ENCODE measurements around the gene MAP2K2.

Gene MAP2K2

DNA sequence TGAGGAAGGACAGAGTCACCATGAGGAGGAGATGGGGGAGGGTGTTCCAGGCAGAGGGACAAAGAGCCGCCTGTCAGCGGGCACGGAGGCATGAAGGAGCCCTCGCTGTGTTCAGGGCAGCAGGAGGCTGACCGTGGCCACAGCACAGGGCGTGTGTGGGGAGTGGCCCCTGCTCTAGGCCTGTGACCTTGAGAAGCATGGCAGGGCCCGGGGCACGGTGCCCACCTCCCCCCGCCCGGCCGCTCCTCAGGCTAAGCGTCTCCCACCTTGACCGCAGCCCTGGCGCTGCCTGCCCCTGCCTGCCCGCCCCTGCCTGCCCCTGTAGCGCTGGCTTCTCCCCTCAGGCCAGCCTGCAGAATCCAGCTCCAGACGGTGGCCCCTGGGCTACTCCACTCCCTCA lies 11.6 kb downstream of the MAP2K2 start:
- H3K36me3 ChIP-seq (ENCODE audit: control insufficient read depth, insufficient read depth, low read length, severe bottlenecking): peaks cover 94% of the 10 kb centered on the region
- no peak overlapping the region for H3K9ac ChIP-seq (ENCODE audit: low read length)
- H3K27me3 ChIP-seq (replicated peaks; ENCODE audit: control insufficient read depth, insufficient read depth, low read length): no peaks in the 10 kb centered on the region
- no peak overlapping the region for H3K4me3 ChIP-seq (ENCODE audit: low read length)
- no peak for DNase-seq (ENCODE audit: low read depth)
- no peaks in the 10 kb centered on the region for H3K4me1 ChIP-seq (ENCODE audit: control insufficient read depth, insufficient read depth, low read length)
- no peaks in the 10 kb centered on the region for H3K9me3 ChIP-seq (ENCODE audit: control insufficient read depth, low read length)

GRCh38 chr19:4109626-4109945 lies 14.3 kb downstream of the MAP2K2 start:
- Histone ChIP-seq H3K36me3 (ENCODE audit: control insufficient read depth, insufficient read depth, low read length, severe bottlenecking) (peaks cover 90% of the 10 kb centered on the region), H3K4me1 (ENCODE audit: control insufficient read depth, insufficient read depth, low read length) (peaks cover 3% of the 10 kb centered on the region), H3K9ac (ENCODE audit: low read length) (no peak overlapping the region), H3K9me3 (ENCODE audit: control insufficient read depth, low read length) (no peaks in the 10 kb centered on the region), H3K4me3 (ENCODE audit: low read length) (no peak overlapping the region), H3K27me3 (replicated peaks; ENCODE audit: control insufficient read depth, insufficient read depth, low read length) (no peaks in the 10 kb centered on the region)
- no peak for DNase-seq (ENCODE audit: low read depth)

GRCh38 chr19:4108767-4109625 lies 14.9 kb downstream of the MAP2K2 start:
- no peak for DNase-seq (ENCODE audit: low read depth)
- no peaks in the 10 kb centered on the region for H3K9me3 ChIP-seq (ENCODE audit: control insufficient read depth, low read length)
- no peaks in the 10 kb centered on the region for H3K27me3 ChIP-seq (replicated peaks; ENCODE audit: control insufficient read depth, insufficient read depth, low read length)
- H3K4me3 ChIP-seq (ENCODE audit: low read length): no peak overlapping the region
- peaks cover 4% of the 10 kb centered on the region for H3K4me1 ChIP-seq (ENCODE audit: control insufficient read depth, insufficient read depth, low read length)
- H3K9ac ChIP-seq (ENCODE audit: low read length): no peak overlapping the region
- H3K36me3 ChIP-seq (ENCODE audit: control insufficient read depth, insufficient read depth, low read length, severe bottlenecking): peaks cover 90% of the 10 kb centered on the region

GRCh38 chr19:4103080-4103433 lies 20.9 kb downstream of the MAP2K2 start:
- Histone ChIP-seq H3K36me3 (ENCODE audit: control insufficient read depth, insufficient read depth, low read length, severe bottlenecking) (peaks cover 76% of the 10 kb centered on the region), H3K27me3 (replicated peaks; ENCODE audit: control insufficient read depth, insufficient read depth, low read length) (no peaks in the 10 kb centered on the region), H3K4me1 (ENCODE audit: control insufficient read depth, insufficient read depth, low read length) (peaks cover 7% of the 10 kb centered on the region), H3K9ac (ENCODE audit: low read length) (no peak overlapping the region), H3K4me3 (ENCODE audit: low read length) (no peak overlapping the region), H3K9me3 (ENCODE audit: control insufficient read depth, low read length) (no peaks in the 10 kb centered on the region)
- peak; percentile 45 for DNase-seq (ENCODE audit: low read depth)

- Histone ChIP-seq H3K9ac (ENCODE audit: low read length) (no peak overlapping the region), H3K4me3 (ENCODE audit: low read length) (no peak overlapping the region), H3K36me3 (ENCODE audit: control insufficient read depth, insufficient read depth, low read length, severe bottlenecking) (peaks cover 71% of the 10 kb centered on the region), H3K27me3 (replicated peaks; ENCODE audit: control insufficient read depth, insufficient read depth, low read length) (no peaks in the 10 kb centered on the region), H3K4me1 (ENCODE audit: control insufficient read depth, insufficient read depth, low read length) (peaks cover 13% of the 10 kb centered on the region), H3K9me3 (ENCODE audit: control insufficient read depth, low read length) (no peaks in the 10 kb centered on the region)
- no peak for DNase-seq (ENCODE audit: low read depth)
Observed at GRCh38 chr19:4102339-4103079, 21.4 kb downstream of the MAP2K2 start.

GRCh38 chr19:4101496-4101770 lies 22.5 kb downstream of the MAP2K2 start:
- Histone ChIP-seq H3K9ac (ENCODE audit: low read length) (no peak overlapping the region), H3K36me3 (ENCODE audit: control insufficient read depth, insufficient read depth, low read length, severe bottlenecking) (peaks cover 64% of the 10 kb centered on the region)

GRCh38 chr19:4100647-4101495 lies 23.1 kb downstream of the MAP2K2 start:
- H3K9ac ChIP-seq (ENCODE audit: low read length): no peak overlapping the region
- H3K36me3 ChIP-seq (ENCODE audit: control insufficient read depth, insufficient read depth, low read length, severe bottlenecking): peaks cover 58% of the 10 kb centered on the region
- peaks cover 27% of the 10 kb centered on the region for H3K4me1 ChIP-seq (ENCODE audit: control insufficient read depth, insufficient read depth, low read length)

More at GRCh38 chr19:4101496-4101770, 22.5 kb downstream of the MAP2K2 start:
- H3K4me1 ChIP-seq (ENCODE audit: control insufficient read depth, insufficient read depth, low read length): peaks cover 23% of the 10 kb centered on the region
- H3K4me3 ChIP-seq (ENCODE audit: low read length): no peak overlapping the region
- no peak for DNase-seq (ENCODE audit: low read depth)
- no peaks in the 10 kb centered on the region for H3K9me3 ChIP-seq (ENCODE audit: control insufficient read depth, low read length)
- H3K27me3 ChIP-seq (replicated peaks; ENCODE audit: control insufficient read depth, insufficient read depth, low read length): no peaks in the 10 kb centered on the region

GRCh38 chr19:4099041-4099764 lies 24.7 kb downstream of the MAP2K2 start:
- Histone ChIP-seq H3K36me3 (ENCODE audit: control insufficient read depth, insufficient read depth, low read length, severe bottlenecking) (peaks cover 57% of the 10 kb centered on the region), H3K9ac (ENCODE audit: low read length) (no peak overlapping the region), H3K27me3 (replicated peaks; ENCODE audit: control insufficient read depth, insufficient read depth, low read length) (no peaks in the 10 kb centered on the region), H3K4me1 (ENCODE audit: control insufficient read depth, insufficient read depth, low read length) (peaks cover 23% of the 10 kb centered on the region), H3K4me3 (ENCODE audit: low read length) (no peak overlapping the region), H3K9me3 (ENCODE audit: control insufficient read depth, low read length) (no peaks in the 10 kb centered on the region)
- DNase-seq (ENCODE audit: low read depth): no peak

More at GRCh38 chr19:4100647-4101495, 23.1 kb downstream of the MAP2K2 start:
- Histone ChIP-seq H3K4me3 (ENCODE audit: low read length) (no peak overlapping the region), H3K9me3 (ENCODE audit: control insufficient read depth, low read length) (no peaks in the 10 kb centered on the region), H3K27me3 (replicated peaks; ENCODE audit: control insufficient read depth, insufficient read depth, low read length) (no peaks in the 10 kb centered on the region)
- no peak for DNase-seq (ENCODE audit: low read depth)

DNA sequence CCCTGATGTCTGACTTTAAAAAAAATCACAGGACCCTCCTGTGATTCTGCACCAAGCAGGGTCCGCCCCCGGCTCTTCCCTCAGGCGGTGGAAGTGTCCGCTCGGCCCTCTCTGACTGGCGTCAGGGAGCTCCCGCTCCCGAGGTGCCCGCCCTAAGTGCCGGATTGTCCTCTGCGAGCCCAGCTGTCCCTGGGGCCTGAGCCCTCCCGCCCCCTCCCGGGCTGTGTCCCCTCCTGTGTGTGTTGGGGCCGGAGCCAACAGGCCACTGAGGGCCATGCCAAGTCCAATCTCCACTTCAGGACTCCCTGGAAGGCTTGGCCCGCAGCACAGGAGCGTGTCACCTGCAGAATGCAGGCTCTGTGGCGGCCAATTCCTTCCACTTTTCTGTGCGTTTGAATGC lies 25.4 kb downstream of the MAP2K2 start:
- Histone ChIP-seq H3K4me1 (ENCODE audit: control insufficient read depth, insufficient read depth, low read length) (peaks cover 22% of the 10 kb centered on the region), H3K9ac (ENCODE audit: low read length) (no peak overlapping the region), H3K4me3 (ENCODE audit: low read length) (no peak overlapping the region), H3K27me3 (replicated peaks; ENCODE audit: control insufficient read depth, insufficient read depth, low read length) (no peaks in the 10 kb centered on the region), H3K36me3 (ENCODE audit: control insufficient read depth, insufficient read depth, low read length, severe bottlenecking) (peaks cover 63% of the 10 kb centered on the region), H3K9me3 (ENCODE audit: control insufficient read depth, low read length) (no peaks in the 10 kb centered on the region)
- DNase-seq (ENCODE audit: low read depth): no peak

DNA sequence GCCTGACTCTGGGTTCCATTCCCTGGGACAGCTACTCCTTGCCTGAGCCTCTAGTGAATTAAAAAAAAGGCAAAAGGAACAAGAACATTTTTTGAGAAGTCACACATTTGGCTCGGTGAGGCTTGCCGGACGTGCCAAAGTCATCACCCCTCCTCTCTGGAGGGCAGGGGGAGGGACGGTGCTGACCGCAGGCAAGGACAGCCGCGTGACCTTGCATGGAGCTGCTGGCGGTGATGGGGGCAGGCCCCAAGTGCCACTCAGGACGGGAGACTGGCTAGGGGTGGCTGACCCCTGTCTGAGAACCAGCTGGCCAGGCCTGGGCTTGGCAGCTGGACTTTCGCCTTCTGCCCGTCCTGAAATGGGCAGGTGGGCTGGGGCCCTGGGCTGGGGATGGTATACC lies 26.4 kb downstream of the MAP2K2 start:
- Histone ChIP-seq H3K9me3 (ENCODE audit: control insufficient read depth, low read length) (no peaks in the 10 kb centered on the region), H3K4me1 (ENCODE audit: control insufficient read depth, insufficient read depth, low read length) (peaks cover 20% of the 10 kb centered on the region), H3K9ac (ENCODE audit: low read length) (peak overlapping the region; percentile 32), H3K4me3 (ENCODE audit: low read length) (no peak overlapping the region), H3K27me3 (replicated peaks; ENCODE audit: control insufficient read depth, insufficient read depth, low read length) (no peaks in the 10 kb centered on the region), H3K36me3 (ENCODE audit: control insufficient read depth, insufficient read depth, low read length, severe bottlenecking) (peaks cover 69% of the 10 kb centered on the region)
- DNase-seq (ENCODE audit: low read depth): no peak

Data from adipocyte (in vitro differentiated cells).